ENCODE data around the gene KRTAP22-2. TPM values are rescaled to one million over a fixed set of nuclear protein-coding genes. Genes with fewer than 3 reads are reported as not detected.

Gene KRTAP22-2
- total RNA-seq, 1 donor from 2014 or later = not detected

DNA sequence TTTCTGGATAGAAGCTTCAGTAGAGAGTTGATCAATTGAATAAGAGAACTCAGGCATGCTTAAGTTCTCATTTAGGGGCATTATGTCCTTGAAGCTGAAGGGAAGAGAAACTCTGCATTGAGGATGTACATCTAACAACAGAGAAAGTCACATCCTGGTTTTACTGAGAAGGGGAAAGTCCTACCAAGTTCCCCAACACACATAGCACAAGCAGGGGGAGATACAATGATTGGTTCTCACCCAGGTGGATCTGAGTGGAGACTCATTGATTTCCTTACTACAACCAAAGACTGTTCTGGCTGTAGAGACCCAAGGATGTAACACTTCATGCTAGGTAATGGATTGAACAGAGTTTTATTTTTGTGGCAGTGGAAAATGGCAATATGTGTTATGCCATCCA, 25.0 kb upstream of the KRTAP22-2 start:
- TF ChIP-seq, protein P1, sequence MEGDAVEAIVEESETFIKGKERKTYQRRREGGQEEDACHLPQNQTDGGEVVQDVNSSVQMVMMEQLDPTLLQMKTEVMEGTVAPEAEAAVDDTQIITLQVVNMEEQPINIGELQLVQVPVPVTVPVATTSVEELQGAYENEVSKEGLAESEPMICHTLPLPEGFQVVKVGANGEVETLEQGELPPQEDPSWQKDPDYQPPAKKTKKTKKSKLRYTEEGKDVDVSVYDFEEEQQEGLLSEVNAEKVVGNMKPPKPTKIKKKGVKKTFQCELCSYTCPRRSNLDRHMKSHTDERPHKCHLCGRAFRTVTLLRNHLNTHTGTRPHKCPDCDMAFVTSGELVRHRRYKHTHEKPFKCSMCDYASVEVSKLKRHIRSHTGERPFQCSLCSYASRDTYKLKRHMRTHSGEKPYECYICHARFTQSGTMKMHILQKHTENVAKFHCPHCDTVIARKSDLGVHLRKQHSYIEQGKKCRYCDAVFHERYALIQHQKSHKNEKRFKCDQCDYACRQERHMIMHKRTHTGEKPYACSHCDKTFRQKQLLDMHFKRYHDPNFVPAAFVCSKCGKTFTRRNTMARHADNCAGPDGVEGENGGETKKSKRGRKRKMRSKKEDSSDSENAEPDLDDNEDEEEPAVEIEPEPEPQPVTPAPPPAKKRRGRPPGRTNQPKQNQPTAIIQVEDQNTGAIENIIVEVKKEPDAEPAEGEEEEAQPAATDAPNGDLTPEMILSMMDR (IDR thresholded peaks at IDR 0.05) = no peak
- DNase-seq (ENCODE audit: low spot score in 2 of 2) = no peak
- intact Hi-C loops (cut with DNase I) = no loop called here
- no peak overlapping the region for H3K27ac ChIP-seq
- no peaks in the 10 kb centered on the region for H3K36me3 ChIP-seq
- no peaks in the 10 kb centered on the region for H3K9me3 ChIP-seq
- no peaks in the 10 kb centered on the region for H3K27me3 ChIP-seq
- H3K4me1 ChIP-seq = no peaks in the 10 kb centered on the region
- no peak overlapping the region for H3K4me3 ChIP-seq

DNA sequence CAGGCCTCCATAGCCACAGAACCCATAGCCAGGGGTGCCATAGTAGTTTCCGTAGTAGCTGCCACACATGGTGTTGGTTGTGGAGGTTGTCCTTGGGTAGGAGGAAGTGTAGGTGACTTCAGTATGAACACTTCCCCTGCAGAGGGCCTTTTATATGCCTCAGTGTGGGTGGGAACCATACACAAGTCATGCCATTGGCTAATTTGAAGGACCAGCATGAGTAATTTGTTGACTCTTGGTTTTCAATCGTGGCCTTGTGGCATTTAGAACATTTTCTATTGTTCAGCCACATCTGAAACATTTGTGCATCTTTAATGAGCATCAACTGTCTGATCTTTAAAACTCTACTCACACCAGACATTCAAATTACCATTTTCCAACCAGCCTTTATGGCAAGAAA, 23.6 kb upstream of the KRTAP22-2 start, which contains the start of gene KRTAP6-1:
KRTAP6-1 (minus strand) TSS at position 95 of the 400 bp plus-strand sequence; CDS start at position 69, 26 bp downstream.
- Histone ChIP-seq H3K4me3 (no peak within 1 kb of the TSS), H3K27me3 (no peaks in the 10 kb centered on the region), H3K27ac (no peak within 1 kb of the TSS), H3K9me3 (no peaks in the 10 kb centered on the region), H3K4me1 (no peaks in the 10 kb centered on the region), H3K36me3 (no peaks in the 10 kb centered on the region)
- DNase-seq (ENCODE audit: low spot score in 2 of 2) = no peak
- TF ChIP-seq, protein P1 (IDR thresholded peaks at IDR 0.05) = no peak
- intact Hi-C loops (cut with DNase I) = no loop called here

DNA sequence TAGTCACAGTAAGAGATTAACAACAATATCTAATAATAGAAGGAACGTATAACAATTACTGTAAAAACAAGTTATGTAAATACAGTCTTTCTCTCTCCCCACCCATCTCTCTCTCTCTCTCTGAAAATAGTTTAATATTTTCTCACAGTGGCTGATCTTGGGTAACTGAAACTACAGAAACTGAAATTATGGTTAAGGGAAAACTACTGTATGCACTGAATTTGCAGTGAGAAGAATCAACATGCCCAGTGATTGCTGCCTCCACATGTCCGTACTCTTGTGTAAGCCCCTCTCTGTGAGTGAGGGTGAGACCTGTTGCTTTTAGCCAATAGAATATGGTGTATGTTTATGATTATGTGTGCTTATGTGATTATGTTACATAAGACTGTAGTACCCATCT, 21.9 kb upstream of the KRTAP22-2 start:
- no peaks in the 10 kb centered on the region for H3K27me3 ChIP-seq
- H3K9me3 ChIP-seq = no peaks in the 10 kb centered on the region
- no peak overlapping the region for H3K4me3 ChIP-seq
- no peak overlapping the region for H3K27ac ChIP-seq
- H3K36me3 ChIP-seq = no peaks in the 10 kb centered on the region
- TF ChIP-seq, protein P1 (IDR thresholded peaks at IDR 0.05) = no peak
- intact Hi-C loops (cut with DNase I) = no loop called here
- DNase-seq (ENCODE audit: low spot score in 2 of 2) = no peak
- H3K4me1 ChIP-seq = no peaks in the 10 kb centered on the region

DNA sequence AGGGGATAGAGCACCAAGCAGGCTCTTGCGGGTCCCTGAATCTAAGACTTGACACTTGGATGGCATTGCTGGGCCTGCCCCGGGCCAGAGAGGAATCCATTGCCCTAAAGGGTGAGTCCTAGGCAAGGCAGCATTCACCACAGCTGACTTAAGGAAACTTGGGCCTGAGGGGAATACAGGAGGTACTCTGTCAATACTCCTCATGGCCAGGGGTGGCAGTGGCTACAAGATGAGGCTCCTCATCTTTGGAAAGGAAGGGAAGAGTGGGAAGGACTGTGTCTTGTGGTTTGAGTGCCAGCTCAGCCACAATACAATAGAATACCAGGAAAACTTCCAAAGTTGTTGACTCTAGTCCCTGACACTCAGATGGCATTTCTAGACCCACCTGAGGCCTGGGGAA, 15.8 kb upstream of the KRTAP22-2 start:
- Histone ChIP-seq H3K36me3 (no peaks in the 10 kb centered on the region), H3K27ac (no peak overlapping the region), H3K4me3 (no peak overlapping the region), H3K27me3 (no peaks in the 10 kb centered on the region), H3K4me1 (no peaks in the 10 kb centered on the region), H3K9me3 (no peaks in the 10 kb centered on the region)
- intact Hi-C loops (cut with DNase I) = no loop called here
- DNase-seq (ENCODE audit: low spot score in 2 of 2) = no peak
- TF ChIP-seq, protein P1 (IDR thresholded peaks at IDR 0.05) = no peak

DNA sequence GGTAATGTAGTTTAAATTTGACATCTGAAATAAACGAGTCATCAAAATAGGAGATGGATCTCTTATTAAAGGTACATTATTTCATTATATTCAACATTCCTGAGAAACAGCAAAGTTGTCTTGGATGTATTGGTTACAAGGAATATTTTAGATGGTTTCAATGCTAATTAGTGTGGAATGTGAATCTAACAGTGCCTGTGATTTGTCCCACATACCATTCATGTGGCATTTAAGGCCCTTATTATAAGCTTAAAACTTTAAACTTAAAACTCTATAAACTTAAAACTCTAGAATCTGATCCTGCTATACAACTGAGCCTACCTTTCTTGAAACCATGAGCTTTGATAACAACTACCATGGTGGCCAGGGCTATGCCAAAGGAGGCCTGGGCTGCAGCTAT, 10.6 kb upstream of the KRTAP22-2 start, which contains the start of gene KRTAP22-1:
KRTAP22-1 (plus strand) TSS at position 301 of the 400 bp plus-strand sequence.
- intact Hi-C loops (cut with DNase I) = no loop called here

More for the DNA sequence above, 10.6 kb upstream of the KRTAP22-2 start, which contains the start of gene KRTAP22-1:
- no peaks in the 10 kb centered on the region for H3K4me1 ChIP-seq
- no peak for DNase-seq (ENCODE audit: low spot score in 2 of 2)
- H3K9me3 ChIP-seq = no peaks in the 10 kb centered on the region
- no peaks in the 10 kb centered on the region for H3K36me3 ChIP-seq
- TF ChIP-seq, protein P1 (IDR thresholded peaks at IDR 0.05) = no peak
- no peak within 1 kb of the TSS for H3K4me3 ChIP-seq
- no peaks in the 10 kb centered on the region for H3K27me3 ChIP-seq
- H3K27ac ChIP-seq = no peak within 1 kb of the TSS

Measured in ascending aorta (tissue), 2 donors.